Colonic mucosa (tissue), 4 donors: ENCODE measurements around the gene FGF14. TPM values are rescaled to one million over a fixed set of nuclear protein-coding genes. Genes with fewer than 3 reads are reported as not detected.

Source experiments
- DNase-seq: peaks from one replicate; pipeline ENCODE4 v3.0.0-alpha.2; 2020
- H3K27ac ChIP-seq: fragments of 200-600 bp; one replicate; pipeline ENCODE4 v1.8.0; 2021
- H3K27me3 ChIP-seq: fragments of 200-600 bp; one replicate; pipeline ENCODE4 v1.8.0; 2021
- H3K36me3 ChIP-seq: fragments of 200-600 bp; one replicate; pipeline ENCODE4 v1.8.0; 2021
- H3K4me1 ChIP-seq: fragments of 200-600 bp; one replicate; pipeline ENCODE4 v1.8.0; 2021; ENCODE audit warnings: mild to moderate bottlenecking
- H3K4me3 ChIP-seq: fragments of 200-600 bp; one replicate; pipeline ENCODE4 v1.8.0; 2021
- H3K9ac ChIP-seq, 2 donors: one replicate each; pipeline ENCODE4 v1.7.0; 2013; ENCODE audit warnings: control low read depth in 2 of 2, low read depth in 2 of 2, low read length in 2 of 2
- H3K9me3 ChIP-seq: fragments of 200-600 bp; one replicate; pipeline ENCODE4 v1.8.0; 2021
- intact Hi-C: fragments of 100-400 bp; cut with DNase I; formaldehyde crosslinking; loops from one replicate; pipeline ENCODE4 v1.14.1; 2022
- total RNA-seq, 2 donors: library from RNA; stranded (reverse); fragmentation: NEBNext Ultra II Directional in 1 of 2; extraction: Animal tissue kit (Norgen Biotek cat#: 25700) in 1 of 2; gene quantifications; one replicate each; pipeline ENCODE4 v1.2.1, GENCODE V29; 2021
- TF ChIP-seq, protein P1 (sequence below): fragments of 200-600 bp; IDR thresholded peaks from one replicate; pipeline ENCODE4 v1.8.0; 2022; ENCODE audit warnings: antibody characterized with exemption, mild to moderate bottlenecking
- donor health status: healthy.
- donor health status: DM: no; HTN: no; CAD: no.
- donor health status: DM: no; HTN: no; CAD: no.

Gene FGF14
- total RNA-seq, 2 donors from 2014 or later: 0.62 to 0.85 TPM

DNA sequence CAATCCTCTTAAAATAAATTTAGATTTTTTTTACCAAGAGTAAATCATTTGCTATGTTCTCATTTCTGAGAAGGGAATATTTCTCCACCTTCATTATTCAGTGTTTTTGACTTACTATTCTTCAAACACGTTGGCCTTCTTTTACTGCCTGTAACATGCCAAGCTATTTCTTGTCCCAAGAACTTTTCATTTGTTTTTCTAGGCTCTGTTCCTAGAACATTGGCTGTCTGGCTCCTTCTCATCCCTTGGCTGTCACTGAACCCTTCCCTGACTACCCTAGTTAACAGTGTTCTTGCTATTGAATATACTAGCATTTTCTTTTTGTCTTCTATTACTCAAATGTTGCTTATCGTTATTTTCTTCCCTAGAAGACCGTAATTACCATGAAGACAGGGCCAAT lies 701.2 kb downstream of the FGF14 start:
- H3K9ac ChIP-seq: no peak overlapping the region
- no peak overlapping the region for H3K4me3 ChIP-seq
- H3K27ac ChIP-seq: no peak overlapping the region
- TF ChIP-seq, protein P1, sequence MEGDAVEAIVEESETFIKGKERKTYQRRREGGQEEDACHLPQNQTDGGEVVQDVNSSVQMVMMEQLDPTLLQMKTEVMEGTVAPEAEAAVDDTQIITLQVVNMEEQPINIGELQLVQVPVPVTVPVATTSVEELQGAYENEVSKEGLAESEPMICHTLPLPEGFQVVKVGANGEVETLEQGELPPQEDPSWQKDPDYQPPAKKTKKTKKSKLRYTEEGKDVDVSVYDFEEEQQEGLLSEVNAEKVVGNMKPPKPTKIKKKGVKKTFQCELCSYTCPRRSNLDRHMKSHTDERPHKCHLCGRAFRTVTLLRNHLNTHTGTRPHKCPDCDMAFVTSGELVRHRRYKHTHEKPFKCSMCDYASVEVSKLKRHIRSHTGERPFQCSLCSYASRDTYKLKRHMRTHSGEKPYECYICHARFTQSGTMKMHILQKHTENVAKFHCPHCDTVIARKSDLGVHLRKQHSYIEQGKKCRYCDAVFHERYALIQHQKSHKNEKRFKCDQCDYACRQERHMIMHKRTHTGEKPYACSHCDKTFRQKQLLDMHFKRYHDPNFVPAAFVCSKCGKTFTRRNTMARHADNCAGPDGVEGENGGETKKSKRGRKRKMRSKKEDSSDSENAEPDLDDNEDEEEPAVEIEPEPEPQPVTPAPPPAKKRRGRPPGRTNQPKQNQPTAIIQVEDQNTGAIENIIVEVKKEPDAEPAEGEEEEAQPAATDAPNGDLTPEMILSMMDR: no peak
- H3K4me1 ChIP-seq: no peaks in the 10 kb centered on the region
- H3K9me3 ChIP-seq: no peaks in the 10 kb centered on the region
- DNase-seq: no peak
- intact Hi-C loops: no loop called here
- H3K27me3 ChIP-seq: no peaks in the 10 kb centered on the region
- H3K36me3 ChIP-seq: no peaks in the 10 kb centered on the region

DNA sequence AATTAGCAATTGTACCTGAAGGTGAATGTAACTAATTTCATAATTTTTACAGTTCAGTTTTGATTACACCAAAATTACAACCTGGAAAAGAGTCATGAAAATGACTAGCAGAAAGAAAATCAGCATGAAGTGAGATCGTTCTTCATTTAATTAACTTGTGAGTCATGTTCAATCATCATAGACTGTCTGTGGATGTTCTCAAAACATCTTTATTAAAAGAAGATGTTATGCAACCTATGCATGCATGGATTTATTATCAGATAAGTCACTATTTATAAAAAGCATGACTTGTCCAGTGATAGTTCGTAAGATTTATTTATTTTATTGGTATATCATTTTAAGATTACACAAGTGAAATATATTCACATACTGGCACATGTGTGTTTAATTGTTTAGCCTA lies 703.4 kb downstream of the FGF14 start:
- H3K9ac ChIP-seq: no peak overlapping the region
- intact Hi-C loops: no loop called here
- H3K27ac ChIP-seq: no peak overlapping the region
- H3K27me3 ChIP-seq: no peaks in the 10 kb centered on the region
- no peak for DNase-seq
- no peaks in the 10 kb centered on the region for H3K9me3 ChIP-seq
- no peaks in the 10 kb centered on the region for H3K4me1 ChIP-seq
- H3K4me3 ChIP-seq: no peak overlapping the region
- no peaks in the 10 kb centered on the region for H3K36me3 ChIP-seq
- TF ChIP-seq, protein P1: no peak

DNA sequence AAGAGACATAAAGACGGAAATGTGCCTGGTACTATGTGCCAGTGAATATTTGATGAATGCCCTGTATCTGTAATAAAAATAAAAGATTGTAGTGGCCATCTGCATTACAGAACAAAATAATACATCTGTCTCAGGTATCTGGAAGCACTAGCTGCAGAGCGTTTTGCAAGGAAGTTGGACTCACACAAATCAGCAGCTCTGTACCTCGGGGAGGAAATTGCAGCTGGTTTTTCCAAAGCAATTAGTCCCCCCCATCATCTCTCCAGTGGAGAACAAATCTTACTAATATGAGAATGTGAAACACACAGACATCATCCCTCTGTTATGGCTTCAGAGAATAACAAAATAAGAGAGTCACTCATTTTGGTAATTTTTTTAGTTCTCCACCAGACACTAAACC lies 704.1 kb downstream of the FGF14 start:
- Histone ChIP-seq H3K4me1 (no peaks in the 10 kb centered on the region), H3K27ac (no peak overlapping the region), H3K9me3 (no peaks in the 10 kb centered on the region), H3K4me3 (no peak overlapping the region), H3K36me3 (no peaks in the 10 kb centered on the region), H3K9ac (no peak overlapping the region), H3K27me3 (no peaks in the 10 kb centered on the region)
- intact Hi-C loops: no loop called here
- TF ChIP-seq, protein P1: no peak
- DNase-seq: no peak

DNA sequence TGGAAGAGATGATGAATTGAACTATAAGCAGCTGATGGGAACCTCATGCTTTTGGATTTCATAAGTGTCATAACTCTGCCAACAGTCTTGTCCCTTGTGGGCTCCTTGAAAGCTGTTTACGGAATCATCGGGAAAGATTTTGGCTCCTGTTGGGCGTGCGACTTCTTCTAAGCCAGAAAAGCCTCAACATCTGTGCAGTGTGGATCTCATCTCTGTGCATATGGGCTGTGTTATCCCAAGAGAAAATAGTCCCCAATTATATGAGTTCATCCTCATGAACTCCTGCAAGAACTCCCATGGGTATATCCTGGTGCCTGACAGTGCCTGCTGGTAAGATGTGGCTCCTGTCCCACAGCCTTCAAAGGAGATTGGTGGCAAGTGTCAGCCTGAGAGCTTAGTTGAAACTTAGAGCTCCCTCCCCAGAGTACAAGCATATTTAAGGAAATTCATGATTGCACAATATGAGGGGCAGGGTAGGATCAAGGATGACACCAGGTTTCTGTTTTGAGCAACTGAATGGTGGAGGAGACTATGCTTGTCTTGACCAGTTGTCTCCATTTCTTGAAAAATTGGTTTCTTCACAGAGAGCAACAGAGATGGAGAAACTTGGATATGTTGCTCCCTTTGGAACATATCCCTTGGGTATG lies 705.9 kb downstream of the FGF14 start:
- Histone ChIP-seq H3K4me1 (no peaks in the 10 kb centered on the region), H3K27ac (no peak overlapping the region), H3K9me3 (no peaks in the 10 kb centered on the region), H3K36me3 (no peaks in the 10 kb centered on the region), H3K9ac (no peak overlapping the region), H3K4me3 (no peak overlapping the region), H3K27me3 (no peaks in the 10 kb centered on the region)
- intact Hi-C loops: no loop called here
- TF ChIP-seq, protein P1: no peak
- DNase-seq: no peak

DNA sequence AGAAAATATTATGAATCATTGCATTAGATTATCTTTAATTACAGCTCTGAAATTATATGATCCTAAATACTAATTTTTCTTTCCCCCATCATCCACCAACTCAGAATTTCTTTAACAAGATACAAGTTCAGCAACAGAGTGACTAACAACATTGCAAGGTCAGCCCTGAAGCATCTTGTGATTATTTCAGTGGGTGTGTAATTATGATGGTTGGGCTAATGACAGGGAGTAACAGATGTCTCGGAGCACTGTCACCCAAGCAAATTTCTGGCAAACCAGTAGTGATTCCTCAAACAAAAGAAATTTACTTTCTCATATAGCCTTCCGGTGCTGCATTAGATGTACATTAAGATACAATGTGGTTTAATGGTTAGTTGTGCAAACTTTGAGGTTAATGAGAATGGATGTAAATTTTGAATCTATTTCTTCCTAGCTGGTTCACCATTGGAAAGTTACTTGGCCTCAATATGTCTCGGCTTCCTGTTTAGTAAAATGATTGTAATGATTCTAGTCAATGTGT lies 710.4 kb downstream of the FGF14 start:
- intact Hi-C loops: no loop called here
- Histone ChIP-seq H3K9me3 (no peaks in the 10 kb centered on the region), H3K9ac (no peak overlapping the region), H3K36me3 (no peaks in the 10 kb centered on the region), H3K4me3 (no peak overlapping the region), H3K27me3 (no peaks in the 10 kb centered on the region), H3K4me1 (no peaks in the 10 kb centered on the region), H3K27ac (no peak overlapping the region)
- TF ChIP-seq, protein P1: no peak
- no peak for DNase-seq
